Fibroblast of villous mesenchyme (primary cell): ENCODE results near the gene CD7. TPM values are rescaled to one million over a fixed set of nuclear protein-coding genes. Genes with fewer than 3 reads are reported as not detected.

Experiments used
- DNase-seq: peaks from one replicate; pipeline ENCODE4 v3.0.0-alpha.2; 2010; ENCODE audit warnings: low read depth
- H3K4me3 ChIP-seq: 2 replicates; pipeline ENCODE4 v1.5.1; 2011; ENCODE audit warnings: low read depth, mild to moderate bottlenecking, low read length
- CTCF ChIP-seq: IDR thresholded peaks from 2 replicates; pipeline ENCODE4 v1.5.1; 2012; ENCODE audit warnings: low read depth, mild to moderate bottlenecking, low read length; ENCODE audit not compliant: insufficient read depth
- total RNA-seq: library from RNA; depleted of rRNA; stranded (reverse); fragments of >200 nt; gene quantifications from 2 replicates; pipeline ENCODE4 v1.2.3, GENCODE V29; 2012

CD7 gene
- total RNA-seq, 1 donor, result not detected

- no peak for DNase-seq
- no peak overlapping the region for H3K4me3 ChIP-seq
- no peak for TF ChIP-seq CTCF
Observed at GRCh38 chr17:82327289-82327688, 9.9 kb upstream of the CD7 start.

GRCh38 chr17:82325286-82326180 lies 8.1 kb upstream of the CD7 start:
- H3K4me3 ChIP-seq, result no peak overlapping the region
- TF ChIP-seq CTCF, result no peak
- no peak for DNase-seq

- no peak for TF ChIP-seq CTCF
- no peak overlapping the region for H3K4me3 ChIP-seq
- no peak for DNase-seq
Observed at GRCh38 chr17:82324566-82325285, 7.3 kb upstream of the CD7 start.

- H3K4me3 ChIP-seq, result no peak overlapping the region
- no peak for TF ChIP-seq CTCF
- DNase-seq, result no peak
Observed at GRCh38 chr17:82323514-82324234, 6.3 kb upstream of the CD7 start.

GRCh38 chr17:82322526-82323453 lies 5.4 kb upstream of the CD7 start:
- DNase-seq, result no peak
- no peak overlapping the region for H3K4me3 ChIP-seq
- no peak for TF ChIP-seq CTCF
